ENCODE measurements around the gene ZC3H6. TPM values are rescaled to one million over a fixed set of nuclear protein-coding genes. Genes with fewer than 3 reads are reported as not detected.

Gene ZC3H6
- total RNA-seq, 1 donor, result 3.0 TPM

- no peak for DNase-seq (ENCODE audit: low read depth)
- no peak for TF ChIP-seq CTCF (IDR thresholded peaks at IDR 0.05; ENCODE audit: insufficient read depth, low read depth, low read length)
- H3K4me3 ChIP-seq (ENCODE audit: low read depth, low read length), result no peak overlapping the region
Observed at GRCh38 chr2:112318515-112318914, 43.1 kb downstream of the ZC3H6 start.

GRCh38 chr2:112321375-112322320 lies 46.3 kb downstream of the ZC3H6 start:
- no peak for DNase-seq (ENCODE audit: low read depth)
- no peak for TF ChIP-seq CTCF (IDR thresholded peaks at IDR 0.05; ENCODE audit: insufficient read depth, low read depth, low read length)

GRCh38 chr2:112322919-112323318 lies 47.5 kb downstream of the ZC3H6 start:
- TF ChIP-seq CTCF (IDR thresholded peaks at IDR 0.05; ENCODE audit: insufficient read depth, low read depth, low read length), result no peak
- no peak for DNase-seq (ENCODE audit: low read depth)
- no peak overlapping the region for H3K4me3 ChIP-seq (ENCODE audit: low read depth, low read length)

More at GRCh38 chr2:112321375-112322320, 46.3 kb downstream of the ZC3H6 start:
- no peak overlapping the region for H3K4me3 ChIP-seq (ENCODE audit: low read depth, low read length)

GRCh38 chr2:112332123-112332696 lies 56.8 kb downstream of the ZC3H6 start:
- DNase-seq (ENCODE audit: low read depth), result no peak
- no peak for TF ChIP-seq CTCF (IDR thresholded peaks at IDR 0.05; ENCODE audit: insufficient read depth, low read depth, low read length)
- no peak overlapping the region for H3K4me3 ChIP-seq (ENCODE audit: low read depth, low read length)

- no peak for TF ChIP-seq CTCF (IDR thresholded peaks at IDR 0.05; ENCODE audit: insufficient read depth, low read depth, low read length)
- H3K4me3 ChIP-seq (ENCODE audit: low read depth, low read length), result no peak overlapping the region
- DNase-seq (ENCODE audit: low read depth), result no peak
Observed at GRCh38 chr2:112335600-112335999, 60.2 kb downstream of the ZC3H6 start.

- DNase-seq (ENCODE audit: low read depth), result no peak
- H3K4me3 ChIP-seq (ENCODE audit: low read depth, low read length), result no peak overlapping the region
- TF ChIP-seq CTCF (IDR thresholded peaks at IDR 0.05; ENCODE audit: insufficient read depth, low read depth, low read length), result no peak
Observed at GRCh38 chr2:112339986-112340385, 64.6 kb downstream of the ZC3H6 start.
